Epithelial cell of proximal tubule (primary cell): ENCODE results near the gene P2RX4. TPM values are rescaled to one million over a fixed set of nuclear protein-coding genes. Genes with fewer than 3 reads are reported as not detected.
"Not testable (repeated sequence)": the region's sequence is repeated elsewhere in the genome, so short reads cannot be mapped to it uniquely, and the experiment has no call there.

Source experiments
- DNase-seq: peaks from one replicate; pipeline ENCODE4 v3.0.0-alpha.2; 2011; ENCODE audit warnings: low read depth
- H3K4me3 ChIP-seq: 2 replicates; pipeline ENCODE4 v1.5.1; 2011; ENCODE audit warnings: low read depth, mild to moderate bottlenecking, low read length
- CTCF ChIP-seq: conservative IDR thresholded peaks from 2 replicates; pipeline ENCODE4 v1.5.1; 2012; ENCODE audit warnings: low read depth, mild to moderate bottlenecking, low read length
- total RNA-seq: library from RNA; depleted of rRNA; stranded (reverse); fragments of >200 nt; gene quantifications from 2 replicates; pipeline ENCODE4 v1.2.3, GENCODE V29; 2015

Gene P2RX4
- total RNA-seq, 1 donor from 2014 or later, result 62.6 TPM

GRCh38 chr12:121229826-121230537, 20.1 kb downstream of the P2RX4 start:
- not testable (repeated sequence) for DNase-seq, H3K4me3 ChIP-seq
- TF ChIP-seq CTCF, result peak; percentile 92

GRCh38 chr12:121230538-121230907, 20.6 kb downstream of the P2RX4 start:
- no peak overlapping the region for H3K4me3 ChIP-seq
- no peak for TF ChIP-seq CTCF
- DNase-seq, result no peak

GRCh38 chr12:121232163-121232562, 22.2 kb downstream of the P2RX4 start:
- no peak overlapping the region for H3K4me3 ChIP-seq
- no peak for DNase-seq
- no peak for TF ChIP-seq CTCF

GRCh38 chr12:121232977-121233627, 23.2 kb downstream of the P2RX4 start:
- H3K4me3 ChIP-seq, result no peak overlapping the region
- peak; percentile 6 for TF ChIP-seq CTCF
- no peak for DNase-seq

GRCh38 chr12:121233628-121234020, 23.7 kb downstream of the P2RX4 start:
- no peak overlapping the region for H3K4me3 ChIP-seq
- TF ChIP-seq CTCF, result no peak
- DNase-seq, result no peak

- H3K4me3 ChIP-seq, result no peak overlapping the region
- DNase-seq, result no peak
- no peak for TF ChIP-seq CTCF
Observed at GRCh38 chr12:121236776-121237175, 26.8 kb downstream of the P2RX4 start.

- no peak for DNase-seq
- no peak for TF ChIP-seq CTCF
- H3K4me3 ChIP-seq, result no peak overlapping the region
Observed at GRCh38 chr12:121237415-121237814, 27.5 kb downstream of the P2RX4 start.
